GM19324 (cell line): ENCODE measurements around the gene GPR141.
"Not testable (repeated sequence)": the region's sequence is repeated elsewhere in the genome, so short reads cannot be mapped to it uniquely, and the experiment has no call there.

Experiments used
- ATAC-seq: cut with Tn5 transposase; IDR thresholded peaks from one replicate; pipeline ENCODE4 v1.9.1; 2021; ENCODE audit warnings: mild to moderate bottlenecking, moderate library complexity; ENCODE audit not compliant: unreplicated experiment, low FRiP score

GPR141 gene

GRCh38 chr7:37684927-37685326 lies 1.4 kb downstream of the GPR141 start:
- no peak for ATAC-seq

DNA sequence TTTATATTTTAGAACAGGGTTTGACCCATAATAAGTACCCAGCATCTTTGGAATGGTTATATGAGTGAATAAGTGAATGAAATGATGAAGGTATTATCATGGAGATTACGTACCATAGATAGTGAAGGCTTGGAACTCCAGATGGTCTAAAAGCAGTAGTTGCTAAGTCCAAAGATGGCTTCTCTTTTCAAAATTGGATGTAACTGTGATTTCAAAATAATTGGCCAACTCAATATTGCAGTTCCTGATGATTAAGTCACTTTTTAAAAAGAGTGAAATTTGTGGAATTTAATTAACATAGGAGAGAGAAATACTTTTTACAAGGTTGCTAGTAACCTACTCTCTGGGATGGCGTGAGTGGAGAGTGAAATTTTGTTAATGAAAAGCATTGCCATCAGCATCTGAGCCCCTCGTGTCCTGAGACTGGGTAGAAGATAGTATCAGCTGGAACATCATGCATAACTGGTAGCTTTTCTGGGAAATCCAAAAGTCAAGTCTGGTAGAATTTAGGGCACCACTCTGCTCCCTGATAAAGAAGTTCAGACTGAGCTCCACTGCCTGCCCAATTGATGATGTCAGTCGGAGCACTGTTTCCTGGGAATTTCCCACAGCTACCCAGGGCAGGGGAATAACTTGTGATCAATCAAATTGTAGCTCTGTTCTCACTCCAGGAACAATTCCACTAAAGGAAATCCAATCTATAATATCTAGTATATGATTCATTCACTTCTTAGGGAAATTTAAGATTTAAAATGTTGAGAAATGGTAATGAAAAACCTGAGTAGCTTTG lies 3.2 kb downstream of the GPR141 start:
- no peak for ATAC-seq

GRCh38 chr7:37690206-37690605 lies 6.6 kb downstream of the GPR141 start:
- no peak for ATAC-seq

GRCh38 chr7:37694208-37695094 lies 10.9 kb downstream of the GPR141 start:
- no peak for ATAC-seq

DNA sequence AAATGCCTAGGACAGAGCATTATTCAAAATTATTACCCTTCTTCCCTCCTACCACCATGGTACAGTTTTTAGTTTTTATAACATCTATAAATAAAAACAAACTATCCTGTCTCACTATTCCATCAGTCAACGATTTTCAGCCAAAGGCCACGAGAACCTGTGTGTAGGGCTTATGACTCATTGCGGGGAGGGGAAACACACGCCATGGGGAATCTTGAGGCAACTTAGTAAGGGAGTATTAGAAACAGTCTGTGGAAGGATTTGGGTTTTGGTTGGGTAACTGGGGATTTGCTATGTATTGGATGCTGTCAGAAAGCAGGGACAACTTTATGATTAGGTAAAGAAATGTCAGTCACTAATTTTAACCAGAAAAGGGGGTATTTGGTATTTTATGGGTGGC lies 14.7 kb downstream of the GPR141 start:
- no peak for ATAC-seq

- ATAC-seq = no peak
Observed at GRCh38 chr7:37698782-37699181, 15.2 kb downstream of the GPR141 start.

- no peak for ATAC-seq
Observed at GRCh38 chr7:37701769-37702168, 18.2 kb downstream of the GPR141 start.

DNA sequence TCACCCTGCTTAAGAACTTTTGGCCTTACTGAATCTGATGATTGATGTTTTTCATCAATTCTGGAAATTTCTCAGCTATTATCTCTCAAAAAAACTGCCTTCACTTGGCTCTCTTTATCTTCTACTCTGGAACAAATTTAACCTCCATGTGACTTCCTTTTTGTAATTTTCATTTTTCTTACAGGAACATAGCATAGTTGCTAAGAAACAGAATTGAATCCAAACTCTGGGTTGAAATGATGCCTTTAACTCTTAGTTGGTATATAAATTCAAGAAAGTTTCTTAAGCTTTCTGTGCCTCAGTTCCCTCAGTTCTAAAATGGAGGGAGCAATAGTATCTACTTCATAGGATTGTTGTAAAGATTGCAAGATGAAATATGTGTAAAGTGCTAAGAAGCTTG lies 19.8 kb downstream of the GPR141 start:
- no peak for ATAC-seq

DNA sequence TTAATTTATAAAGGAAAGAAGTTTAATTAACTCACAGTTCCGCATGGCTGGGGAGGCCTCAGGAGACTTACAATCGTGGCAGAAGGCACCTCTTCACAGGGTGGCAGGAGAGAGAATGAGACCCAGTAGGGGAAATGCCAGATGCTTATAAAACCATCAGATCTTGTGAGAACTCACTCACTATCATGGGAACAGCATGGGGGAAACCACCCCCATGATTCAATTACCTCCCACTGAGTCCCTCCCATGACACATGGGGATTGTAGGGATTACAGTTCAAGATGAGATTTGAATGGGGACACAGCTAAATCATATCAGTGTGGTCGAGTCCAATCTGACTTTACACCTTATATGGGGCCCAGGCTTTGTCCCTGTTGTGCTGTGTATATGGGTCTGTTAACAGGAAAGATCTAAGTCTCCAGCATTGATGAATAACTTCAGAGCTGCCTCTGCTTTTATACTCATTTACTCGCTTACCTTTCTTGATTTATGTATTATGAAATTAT lies 20.8 kb downstream of the GPR141 start:
- ATAC-seq = not testable (repeated sequence)

DNA sequence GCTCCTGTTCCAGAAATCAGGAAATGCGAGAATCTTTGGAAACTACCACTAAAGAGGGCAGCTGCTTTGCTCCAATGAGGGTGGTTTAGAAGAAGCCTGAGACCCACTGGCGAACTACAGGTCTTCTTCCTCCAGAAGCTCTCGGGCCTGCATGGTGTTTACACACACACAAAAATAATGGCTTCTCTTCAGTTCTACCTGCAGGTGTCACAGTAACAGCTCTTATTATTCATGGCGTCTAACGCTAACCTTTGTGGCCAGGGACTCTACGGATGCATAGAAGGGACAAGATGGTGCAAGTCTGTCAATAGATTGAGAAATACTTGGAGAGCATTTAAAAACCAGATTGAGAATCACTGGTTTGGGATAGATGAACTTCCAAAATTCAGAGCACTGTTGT lies 22.4 kb downstream of the GPR141 start:
- ATAC-seq = no peak

GRCh38 chr7:37706804-37707203 lies 23.2 kb downstream of the GPR141 start:
- ATAC-seq = no peak

DNA sequence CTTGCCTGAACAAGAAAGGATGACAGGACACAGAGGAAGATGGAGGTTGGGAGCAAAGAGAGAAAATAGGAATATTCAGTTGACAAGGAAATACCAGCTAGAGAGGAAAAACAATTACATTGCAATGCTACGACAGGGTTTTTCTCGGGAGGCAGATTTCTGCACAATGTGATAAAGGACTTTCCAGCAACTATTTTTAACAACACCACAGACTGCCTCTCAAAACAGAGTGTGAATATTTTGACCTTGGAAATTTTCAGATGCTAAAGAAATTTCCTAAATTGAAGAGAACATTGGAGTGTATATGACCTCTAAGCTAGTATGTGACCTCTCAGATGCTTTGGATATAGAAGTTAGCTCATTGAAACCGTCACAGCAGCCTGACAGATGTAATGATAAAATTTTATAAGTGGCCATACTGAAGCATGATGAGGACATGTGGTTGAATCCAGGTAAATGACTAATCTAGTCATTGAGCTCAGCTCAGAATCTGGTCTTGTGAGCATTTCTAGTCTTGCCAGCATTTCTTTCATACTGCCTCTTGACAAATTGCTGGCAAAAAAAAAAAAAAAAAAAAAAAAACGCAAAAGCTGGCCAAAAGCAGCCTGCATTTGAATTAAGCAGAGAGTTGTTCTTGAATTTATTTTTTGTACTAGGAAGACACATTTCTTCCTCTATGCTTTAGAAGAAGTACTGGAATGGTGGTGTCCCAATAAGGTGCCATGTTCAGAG lies 24.4 kb downstream of the GPR141 start:
- ATAC-seq = no peak

DNA sequence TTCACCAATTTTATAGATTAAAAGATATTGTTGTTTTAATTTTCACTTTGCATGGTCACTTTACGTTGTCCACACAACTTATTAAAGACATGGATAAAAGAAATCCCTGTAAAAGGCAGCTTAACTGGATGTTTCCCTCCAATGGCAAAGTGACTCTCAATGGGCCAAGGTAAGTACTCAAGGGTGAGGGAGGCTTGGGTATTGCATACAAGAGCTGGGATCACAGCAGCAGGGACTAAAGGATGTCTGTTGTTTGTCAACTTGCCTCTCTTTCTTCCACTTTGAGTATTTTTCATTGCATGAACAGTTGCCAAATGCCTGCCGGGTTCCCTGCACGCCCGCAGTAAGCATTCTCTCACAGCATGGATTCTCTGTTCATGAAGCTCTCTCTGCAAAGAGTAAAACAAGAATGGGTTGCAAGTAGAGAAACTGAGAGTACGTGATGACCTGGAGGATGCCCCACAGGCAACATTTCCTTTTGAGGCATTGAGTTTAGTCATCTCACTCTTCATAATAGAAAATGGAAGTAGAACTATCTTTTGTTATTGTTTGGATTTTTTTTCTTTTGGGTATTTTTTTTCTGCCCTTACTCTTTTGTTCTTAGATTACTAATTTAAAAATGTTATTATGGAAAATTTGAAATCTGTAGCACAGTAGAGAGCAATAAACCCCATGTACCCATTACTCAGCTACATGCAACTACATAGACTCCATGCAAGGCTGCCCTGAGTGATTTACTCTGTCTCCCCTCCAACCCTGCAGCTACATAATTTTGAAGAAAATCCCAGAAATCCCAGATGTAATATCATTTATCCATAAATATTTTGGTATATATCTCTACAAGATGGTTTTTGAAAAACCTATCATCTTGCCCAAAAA lies 26.3 kb downstream of the GPR141 start:
- peak; percentile 73 for ATAC-seq

DNA sequence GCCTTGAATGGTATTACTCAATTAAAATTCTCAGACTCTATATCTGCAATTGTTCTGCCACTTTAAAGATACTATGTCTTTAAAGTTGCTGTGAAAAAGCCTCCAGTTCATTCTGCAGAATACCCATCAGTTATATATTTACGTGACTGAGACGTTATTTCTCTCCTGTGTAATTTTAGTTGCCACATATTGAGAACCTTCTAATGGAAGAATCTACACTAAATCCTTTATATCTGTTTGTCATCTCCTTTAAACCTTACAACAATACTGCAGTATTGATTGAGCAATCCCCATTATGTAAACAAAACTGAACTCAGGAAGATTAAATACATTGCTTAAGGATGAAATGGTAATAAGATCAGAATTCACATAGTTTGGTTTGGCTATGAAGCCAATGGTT lies 30.0 kb downstream of the GPR141 start:
- ATAC-seq = no peak

DNA sequence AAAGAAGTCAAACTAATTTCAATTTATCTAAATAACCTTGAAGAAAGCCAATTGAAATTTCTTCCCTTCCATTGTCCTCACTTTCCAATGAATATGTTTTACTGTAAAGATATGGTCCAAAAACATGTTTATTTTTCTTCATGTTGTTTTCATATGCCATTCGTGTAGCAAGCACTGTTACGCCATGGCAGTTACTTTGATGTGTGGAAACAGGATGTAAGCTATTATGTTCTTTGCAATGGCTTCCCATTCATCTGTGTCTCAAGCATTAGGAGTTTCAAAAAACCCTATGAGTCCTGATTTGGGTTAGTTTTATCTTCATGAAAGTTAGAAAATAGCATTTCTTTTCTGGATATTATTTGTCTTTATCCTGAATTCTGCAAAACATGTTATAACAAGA lies 31.0 kb downstream of the GPR141 start:
- ATAC-seq = no peak

DNA sequence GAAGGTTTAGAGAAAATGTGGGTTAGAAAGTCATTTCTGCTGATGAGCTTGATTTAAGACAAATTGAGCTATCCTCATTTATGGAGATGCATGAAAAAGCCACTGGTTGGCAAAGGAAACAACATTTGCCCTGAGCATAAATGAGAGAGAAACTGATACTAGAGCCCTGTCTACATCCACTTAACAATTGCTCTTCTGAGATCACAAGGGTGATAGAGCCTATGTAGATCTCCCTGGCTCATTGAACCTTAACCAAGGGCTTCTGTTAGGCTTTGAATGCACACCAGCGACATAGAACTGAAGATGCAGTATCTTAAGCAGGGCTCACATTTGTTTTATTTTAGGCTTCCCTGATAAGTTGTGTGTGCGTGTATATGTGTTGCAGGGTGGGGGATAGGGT lies 35.0 kb downstream of the GPR141 start:
- ATAC-seq = no peak

GRCh38 chr7:37719077-37719476 lies 35.5 kb downstream of the GPR141 start:
- ATAC-seq = no peak

DNA sequence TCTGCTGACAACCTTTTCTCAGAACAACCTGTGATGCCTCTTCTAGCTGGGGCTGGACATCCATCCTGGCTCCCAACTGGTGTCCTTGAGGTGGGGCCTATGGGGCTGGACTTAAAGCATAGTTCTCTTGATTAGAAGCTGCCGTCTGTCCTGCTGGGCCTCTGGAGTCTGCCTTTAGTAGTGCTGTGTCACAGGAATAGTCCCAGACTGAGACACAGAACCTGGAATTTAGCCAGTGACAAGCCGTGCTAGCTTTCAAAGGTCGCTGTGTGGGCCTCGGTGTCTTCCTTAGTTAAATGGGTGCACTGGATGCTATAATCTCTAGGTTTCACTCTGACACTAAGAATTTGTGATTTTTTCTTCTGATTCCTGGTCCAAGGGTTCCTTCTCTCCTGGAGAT lies 41.2 kb downstream of the GPR141 start:
- no peak for ATAC-seq

GRCh38 chr7:37726016-37726415 lies 42.5 kb downstream of the GPR141 start:
- ATAC-seq = no peak

GRCh38 chr7:37728747-37729146 lies 45.2 kb downstream of the GPR141 start:
- ATAC-seq = no peak
